CD4-positive, alpha-beta T cell (primary cell): Measurements from ENCODE around the gene PRSS16. TPM values are rescaled to one million over a fixed set of nuclear protein-coding genes. Genes with fewer than 3 reads are reported as not detected.

Source experiments
- ATAC-seq: fragments of 200-7000 bp; cut with Tn5 transposase; one replicate; pipeline ENCODE4 v1.10.0; 2022; ENCODE audit warnings: mild to moderate bottlenecking; ENCODE audit not compliant: poor library complexity
- CTCF ChIA-PET: fragments of 350-600 bp; sonication (Branson Sonifier 250); formaldehyde crosslinking; loops from one replicate; lab custom pipeline; 2021; ENCODE audit warnings: antibody characterized with exemption, inconsistent platforms; lab: Charles Lee
- POLR2A ChIA-PET: fragments of 350-600 bp; sonication (Branson Sonifier 250); formaldehyde crosslinking; loops from one replicate; lab custom pipeline; 2021; ENCODE audit warnings: antibody characterized with exemption, inconsistent platforms; lab: Charles Lee
- DNase-seq, 14 experiments: peaks; one replicate each; pipeline ENCODE4 v3.0.0-alpha.2; 2013 to 2020; ENCODE audit warnings: mixed read lengths in 2 of 14
- H3K27ac ChIP-seq, 2 donors: one replicate each; pipeline versions ENCODE4 v1.5.1 to v1.7.0; 2013; ENCODE audit warnings: low read length in 2 of 2, low read depth in 1 of 2, mild to moderate bottlenecking in 1 of 2
- H3K27me3 ChIP-seq, 2 experiments: 1 replicate in 1 of 2; 2 replicates in 1 of 2; pipeline versions ENCODE4 v1.6.1 to v1.7.0; 2013; ENCODE audit warnings: low read length in 2 of 2, control low read depth in 1 of 2, mild to moderate bottlenecking in 1 of 2, moderate library complexity in 1 of 2; ENCODE audit not compliant: insufficient read depth in 2 of 2, control insufficient read depth in 1 of 2
- H3K36me3 ChIP-seq: one replicate; pipeline ENCODE4 v1.6.1; 2013; ENCODE audit warnings: low read length, control low read depth; ENCODE audit not compliant: insufficient read depth
- H3K4me1 ChIP-seq: one replicate; pipeline ENCODE4 v1.6.1; 2013; ENCODE audit warnings: low read length, control low read depth; ENCODE audit not compliant: insufficient read depth
- H3K4me3 ChIP-seq: one replicate; pipeline ENCODE4 v1.5.1; 2013; ENCODE audit warnings: mild to moderate bottlenecking, low read length, moderate library complexity
- H3K9me3 ChIP-seq, 2 experiments: 1 replicate in 1 of 2; 2 replicates in 1 of 2; pipeline versions ENCODE4 v1.6.1 to v1.7.0; 2013; ENCODE audit warnings: low read length in 2 of 2, mild to moderate bottlenecking in 2 of 2, control low read depth in 1 of 2, moderate library complexity in 1 of 2; ENCODE audit not compliant: control insufficient read depth in 1 of 2, insufficient read depth in 1 of 2
- H3K27ac Mint-ChIP-seq: one replicate; pipeline ENCODE4 v1.8.0; 2020; ENCODE audit warnings: mixed read lengths
- H3K27me3 Mint-ChIP-seq: one replicate; pipeline ENCODE4 v1.8.0; 2021; ENCODE audit warnings: mixed read lengths
- H3K36me3 Mint-ChIP-seq: one replicate; pipeline ENCODE4 v1.8.0; 2021; ENCODE audit warnings: low read depth, mixed read lengths
- H3K4me1 Mint-ChIP-seq: one replicate; pipeline ENCODE4 v1.8.0; 2021; ENCODE audit warnings: low read depth, mixed read lengths
- H3K4me3 Mint-ChIP-seq: one replicate; pipeline ENCODE4 v1.8.0; 2020; ENCODE audit warnings: mild to moderate bottlenecking, mixed read lengths
- H3K9me3 Mint-ChIP-seq: one replicate; pipeline ENCODE4 v1.8.0; 2020; ENCODE audit warnings: mixed read lengths
- intact Hi-C, 2 experiments: fragments of 100-400 bp; cut with DNase I in 1 of 2; cut with micrococcal nuclease in 1 of 2; formaldehyde crosslinking; loops; one replicate each; pipeline versions ENCODE4 v1.15.1 to v1.9.0; 2023 to 2025; cut with DNase I, micrococcal nuclease
- total RNA-seq, 174 experiments: library from RNA in 2 of 174; stranded (reverse) in 2 of 174; gene quantifications; one replicate each; pipeline ENCODE4 v1.2.3 and lab custom pipeline; 2021 to 2026
- TF ChIP-seq, protein P1 (sequence below): fragments of 200-600 bp; IDR thresholded peaks from one replicate; pipeline ENCODE4 v1.8.0; 2022; ENCODE audit warnings: antibody characterized with exemption, mild to moderate bottlenecking

PRSS16 gene
- total RNA-seq, 2 experiments from 2014 or later = 0.69 to 0.98 TPM

DNA sequence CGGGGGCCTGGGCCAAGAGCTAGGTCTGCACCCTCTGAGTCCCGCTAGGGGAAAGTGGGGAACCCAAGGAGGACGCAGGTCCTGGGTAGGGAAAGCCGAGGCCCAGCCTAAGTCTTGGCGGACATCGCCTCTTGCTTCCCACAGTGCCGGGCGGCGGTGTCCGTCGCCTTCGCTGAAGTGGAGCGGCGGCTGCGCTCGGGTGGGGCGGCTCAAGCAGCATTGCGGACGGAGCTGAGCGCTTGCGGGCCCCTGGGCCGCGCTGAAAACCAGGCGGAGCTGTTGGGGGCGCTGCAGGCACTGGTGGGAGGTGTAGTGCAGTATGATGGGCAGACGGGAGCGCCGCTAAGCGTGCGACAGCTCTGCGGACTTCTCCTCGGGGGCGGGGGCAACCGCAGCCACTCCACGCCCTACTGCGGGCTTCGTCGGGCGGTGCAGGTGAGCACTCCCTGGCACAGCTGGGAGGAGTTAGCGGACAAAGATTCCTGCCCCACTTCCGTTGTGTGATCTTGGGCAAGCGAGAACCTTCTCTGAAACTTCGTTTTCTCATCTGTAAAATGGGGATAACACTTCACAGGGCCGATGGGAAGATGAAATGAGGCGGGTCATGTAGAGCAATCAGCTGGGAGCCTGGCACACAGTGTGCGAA is 4.2 kb downstream of the PRSS16 start:
- no peak overlapping the region for H3K27ac Mint-ChIP-seq
- peak; percentile 29 to 87 (median 52) for DNase-seq
- H3K9me3 Mint-ChIP-seq = no peaks in the 10 kb centered on the region
- TF ChIP-seq, protein P1, sequence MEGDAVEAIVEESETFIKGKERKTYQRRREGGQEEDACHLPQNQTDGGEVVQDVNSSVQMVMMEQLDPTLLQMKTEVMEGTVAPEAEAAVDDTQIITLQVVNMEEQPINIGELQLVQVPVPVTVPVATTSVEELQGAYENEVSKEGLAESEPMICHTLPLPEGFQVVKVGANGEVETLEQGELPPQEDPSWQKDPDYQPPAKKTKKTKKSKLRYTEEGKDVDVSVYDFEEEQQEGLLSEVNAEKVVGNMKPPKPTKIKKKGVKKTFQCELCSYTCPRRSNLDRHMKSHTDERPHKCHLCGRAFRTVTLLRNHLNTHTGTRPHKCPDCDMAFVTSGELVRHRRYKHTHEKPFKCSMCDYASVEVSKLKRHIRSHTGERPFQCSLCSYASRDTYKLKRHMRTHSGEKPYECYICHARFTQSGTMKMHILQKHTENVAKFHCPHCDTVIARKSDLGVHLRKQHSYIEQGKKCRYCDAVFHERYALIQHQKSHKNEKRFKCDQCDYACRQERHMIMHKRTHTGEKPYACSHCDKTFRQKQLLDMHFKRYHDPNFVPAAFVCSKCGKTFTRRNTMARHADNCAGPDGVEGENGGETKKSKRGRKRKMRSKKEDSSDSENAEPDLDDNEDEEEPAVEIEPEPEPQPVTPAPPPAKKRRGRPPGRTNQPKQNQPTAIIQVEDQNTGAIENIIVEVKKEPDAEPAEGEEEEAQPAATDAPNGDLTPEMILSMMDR = peak; percentile 44
- ATAC-seq = peak; percentile 87
- intact Hi-C loops = no loop called here
- ChIA-PET CTCF (interaction anchor here (0.6 to 1.4 kb wide), 6 partner anchors 15 to 1258 kb away, joined by 3 to 7 read pairs (median 3); no protein-coding TSS in a partner anchor), POLR2A (interaction anchor here (0.5 to 1.5 kb wide), 9 partner anchors 17 to 1079 kb away, joined by 3 to 5 read pairs (median 3); partner anchors contain the start of genes ZKSCAN4 and ZNF184)
- H3K4me3 ChIP-seq = peak overlapping the region; percentile 79
- peaks cover 75% of the 10 kb centered on the region for H3K27me3 Mint-ChIP-seq
- H3K36me3 ChIP-seq = no peaks in the 10 kb centered on the region
- peaks cover 23% of the 10 kb centered on the region for H3K4me1 ChIP-seq
- H3K9me3 ChIP-seq = peaks cover 0 to 10% of the 10 kb centered on the region in 2 experiments
- H3K4me3 Mint-ChIP-seq = peak overlapping the region; percentile 83
- H3K36me3 Mint-ChIP-seq = no peaks in the 10 kb centered on the region
- H3K27me3 ChIP-seq = peaks cover 30 to 63% of the 10 kb centered on the region in 2 experiments
- no peak overlapping the region for H3K27ac ChIP-seq
- peaks cover 18% of the 10 kb centered on the region for H3K4me1 Mint-ChIP-seq

DNA sequence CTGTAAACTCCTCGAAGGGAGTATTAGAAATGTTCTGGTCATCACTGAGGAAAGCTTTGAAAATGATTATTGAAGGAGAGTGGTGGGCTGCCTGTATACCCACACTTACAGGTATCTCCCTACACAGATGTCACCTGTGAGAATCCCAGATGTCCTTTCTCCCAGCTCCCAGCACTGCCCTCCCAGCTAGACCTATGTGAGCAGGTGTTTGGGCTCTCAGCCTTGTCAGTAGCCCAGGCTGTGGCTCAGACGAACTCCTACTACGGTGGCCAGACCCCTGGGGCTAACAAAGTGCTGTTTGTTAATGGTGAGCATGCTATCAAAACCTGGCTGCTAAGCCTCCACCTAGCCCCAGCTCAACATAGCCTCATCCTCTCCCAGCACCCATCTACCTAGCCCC is 7.1 kb downstream of the PRSS16 start:
- no peak overlapping the region for H3K4me3 Mint-ChIP-seq
- DNase-seq (no peak), ATAC-seq (no peak)
- H3K9me3 Mint-ChIP-seq = no peaks in the 10 kb centered on the region
- ChIA-PET POLR2A (no interaction called here), CTCF (no interaction called here)
- Histone ChIP-seq H3K9me3 (peaks cover 0 to 12% of the 10 kb centered on the region in 2 experiments), H3K27me3 (peaks cover 20 to 77% of the 10 kb centered on the region in 2 experiments), H3K36me3 (no peaks in the 10 kb centered on the region), H3K4me1 (peaks cover 23% of the 10 kb centered on the region), H3K4me3 (no peak overlapping the region), H3K27ac (no peak overlapping the region)
- peaks cover 18% of the 10 kb centered on the region for H3K4me1 Mint-ChIP-seq
- H3K36me3 Mint-ChIP-seq = no peaks in the 10 kb centered on the region
- TF ChIP-seq, protein P1 = no peak
- no peak overlapping the region for H3K27ac Mint-ChIP-seq
- intact Hi-C loops = no loop called here
- peaks cover 96% of the 10 kb centered on the region for H3K27me3 Mint-ChIP-seq

DNA sequence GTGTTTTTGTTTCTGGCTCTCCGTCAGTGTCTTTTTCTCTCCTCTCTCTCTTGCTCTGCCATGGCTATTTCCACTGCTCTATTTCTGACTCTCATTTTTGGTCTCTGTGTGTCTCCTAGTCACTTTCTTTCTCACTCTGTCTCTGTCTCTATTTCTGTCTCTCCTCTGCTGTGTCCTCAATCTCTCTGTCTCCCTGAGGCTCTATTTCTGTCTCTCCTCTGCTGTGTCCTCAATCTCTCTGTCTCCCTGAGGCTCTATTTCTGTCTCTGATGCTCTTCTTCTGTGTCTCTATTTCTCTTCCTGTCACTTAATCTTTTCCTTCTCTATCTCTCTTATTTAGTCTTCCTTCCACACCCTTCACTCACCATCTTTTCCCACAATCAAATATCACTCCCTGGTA is 8.4 kb downstream of the PRSS16 start:
- intact Hi-C loops = no loop called here
- TF ChIP-seq, protein P1 = no peak
- peaks cover 0 to 21% of the 10 kb centered on the region in 2 experiments for H3K9me3 ChIP-seq
- Mint-ChIP-seq H3K27me3 (peaks cover 93% of the 10 kb centered on the region), H3K4me3 (no peak overlapping the region), H3K36me3 (no peaks in the 10 kb centered on the region), H3K27ac (no peak overlapping the region), H3K4me1 (peaks cover 14% of the 10 kb centered on the region), H3K9me3 (no peaks in the 10 kb centered on the region)
- ChIA-PET CTCF (no interaction called here), POLR2A (no interaction called here)
- no peaks in the 10 kb centered on the region for H3K36me3 ChIP-seq
- DNase-seq = no peak
- peaks cover 21% of the 10 kb centered on the region for H3K4me1 ChIP-seq
- no peak overlapping the region for H3K27ac ChIP-seq
- peaks cover 24 to 77% of the 10 kb centered on the region in 2 experiments for H3K27me3 ChIP-seq
- no peak for ATAC-seq
- no peak overlapping the region for H3K4me3 ChIP-seq
